Gastrocnemius medialis (tissue), 4 donors: ENCODE data around the gene NUBPL.

Experiments used
- CTCF ChIP-seq, 5 experiments: fragments of 450-650 bp in 3 of 5; fragments of 200-600 bp in 2 of 5; sonication (generic) in 2 of 5; IDR thresholded peaks in 4 of 5; conservative IDR thresholded peaks in 1 of 5; 1 replicate in 4 of 5; 2 replicates in 1 of 5; pipeline ENCODE4 v1.5.1; 2016 to 2019; ENCODE audit warnings: antibody characterized with exemption in 5 of 5, mild to moderate bottlenecking in 3 of 5, moderate library complexity in 3 of 5
- POLR2A ChIP-seq, 2 donors: fragments of 450-650 bp; IDR thresholded peaks; one replicate each; pipeline ENCODE4 v1.6.1; 2017; ENCODE audit warnings: antibody characterized with exemption in 2 of 2, mild to moderate bottlenecking in 2 of 2, moderate library complexity in 2 of 2

- TF ChIP-seq CTCF (IDR thresholded peaks at IDR 0.05 in 4 of 5, conservative IDR thresholded peaks at IDR 0.05 in 1 of 5) = no peak
- TF ChIP-seq POLR2A (IDR thresholded peaks at IDR 0.05) = no peak
Observed at GRCh38 chr14:31774567-31774966, 213.4 kb downstream of the NUBPL start.
